ENCODE data around the gene TSPAN11. TPM values are rescaled to one million over a fixed set of nuclear protein-coding genes. Genes with fewer than 3 reads are reported as not detected.

TSPAN11 gene
- total and polyA plus RNA-seq, 12 donors = 0.30 to 6.2 (median 1.2) TPM

GRCh38 chr12:30999011-30999410 lies 72.5 kb downstream of the TSPAN11 start:
- Histone ChIP-seq H3K27ac (no peak overlapping the region), H3K36me3 (replicated peaks in 1 of 2) (no peaks in the 10 kb centered on the region), H3K4me1 (replicated peaks in 1 of 2) (no peaks in the 10 kb centered on the region), H3K9me3 (replicated peaks in 1 of 3) (no peaks in the 10 kb centered on the region), H3K27me3 (no peaks in the 10 kb centered on the region), H3K4me3 (no peak overlapping the region)
- TF ChIP-seq CTCF (IDR thresholded peaks at IDR 0.05) = no peak
- TF ChIP-seq POLR2A (IDR thresholded peaks at IDR 0.05) = no peak
- DNase-seq = no peak
- intact Hi-C loops (cut with DNase I) = no loop called here
- 84 to 96% (median 91%) methylated on average over 6 of the region's 6 CpGs for WGBS, 4 donors

GRCh38 chr12:30999723-31000122 lies 73.2 kb downstream of the TSPAN11 start:
- H3K9me3 ChIP-seq (replicated peaks in 1 of 3) = no peaks in the 10 kb centered on the region
- no peak overlapping the region for H3K27ac ChIP-seq
- H3K4me1 ChIP-seq (replicated peaks in 1 of 2) = no peaks in the 10 kb centered on the region
- no peak for TF ChIP-seq POLR2A (IDR thresholded peaks at IDR 0.05)
- no peak for TF ChIP-seq CTCF (IDR thresholded peaks at IDR 0.05)
- H3K36me3 ChIP-seq (replicated peaks in 1 of 2) = no peaks in the 10 kb centered on the region
- no peak overlapping the region for H3K4me3 ChIP-seq
- WGBS, 4 donors = 75 to 95% (median 87%) methylated on average over 1 to 4 of the region's 4 CpGs
- H3K27me3 ChIP-seq = no peaks in the 10 kb centered on the region
- no peak for DNase-seq
- intact Hi-C loops (cut with DNase I) = no loop called here

- Histone ChIP-seq H3K9me3 (replicated peaks in 1 of 3) (no peaks in the 10 kb centered on the region), H3K27me3 (no peaks in the 10 kb centered on the region), H3K4me1 (replicated peaks in 1 of 2) (no peaks in the 10 kb centered on the region), H3K4me3 (no peak overlapping the region), H3K27ac (no peak overlapping the region), H3K36me3 (replicated peaks in 1 of 2) (no peaks in the 10 kb centered on the region)
- intact Hi-C loops (cut with DNase I) = no loop called here
- 64 to 74% (median 67%) methylated on average over 3 of the region's 3 CpGs for WGBS, 4 donors
- DNase-seq = no peak
- TF ChIP-seq POLR2A (IDR thresholded peaks at IDR 0.05) (no peak), CTCF (IDR thresholded peaks at IDR 0.05) (no peak)
These were observed 74.2 kb downstream of the TSPAN11 start for GRCh38 chr12:31000751-31001150.

GRCh38 chr12:31001581-31002360 lies 75.2 kb downstream of the TSPAN11 start:
- Histone ChIP-seq H3K36me3 (replicated peaks in 1 of 2) (no peaks in the 10 kb centered on the region), H3K4me3 (no peak overlapping the region), H3K27me3 (no peaks in the 10 kb centered on the region), H3K4me1 (replicated peaks in 1 of 2) (no peaks in the 10 kb centered on the region), H3K9me3 (replicated peaks in 1 of 3) (no peaks in the 10 kb centered on the region), H3K27ac (no peak overlapping the region)
- TF ChIP-seq CTCF (IDR thresholded peaks at IDR 0.05) = no peak
- no peak for TF ChIP-seq POLR2A (IDR thresholded peaks at IDR 0.05)
- intact Hi-C loops (cut with DNase I) = no loop called here
- 85 to 92% (median 88%) methylated on average over 4 to 9 of the region's 9 CpGs for WGBS, 4 donors
- DNase-seq = peak in 1 of 7 donors; percentile 6

Data from adrenal gland (tissue), 12 donors.